Neural cell (in vitro differentiated cells): Measurements from ENCODE around the gene DENND2A.

Experiments
- CTCF ChIP-seq: fragments of 450-650 bp; IDR thresholded peaks from 2 replicates; pipeline ENCODE4 v1.5.1; 2014; ENCODE audit warnings: antibody characterized with exemption, mild to moderate bottlenecking, moderate library complexity; ENCODE audit not compliant: poor library complexity, severe bottlenecking
- EP300 ChIP-seq: fragments of 450-650 bp; conservative IDR thresholded peaks from 2 replicates; pipeline ENCODE4 v1.6.1; 2014; ENCODE audit warnings: antibody characterized with exemption, mild to moderate bottlenecking, moderate library complexity; ENCODE audit not compliant: poor library complexity, severe bottlenecking
- EZH2 ChIP-seq: fragments of 200-600, 300-800 bp; shearing (Covaris generic), sonication (generic); IDR thresholded peaks from 2 replicates; pipeline ENCODE4 v1.6.1; 2014; ENCODE audit warnings: antibody characterized with exemption, low read length, borderline replicate concordance, mild to moderate bottlenecking; ENCODE audit not compliant: insufficient read depth, poor library complexity, severe bottlenecking
- MXI1 ChIP-seq: fragments of 450-650 bp; conservative IDR thresholded peaks from 2 replicates; pipeline ENCODE4 v1.6.1; 2014; ENCODE audit warnings: antibody characterized with exemption, mild to moderate bottlenecking; ENCODE audit not compliant: poor library complexity, severe bottlenecking
- POLR2AphosphoS5 ChIP-seq: IDR thresholded peaks from 2 replicates; pipeline ENCODE4 v1.6.1; 2012
- REST ChIP-seq: IDR thresholded peaks from 2 replicates; pipeline ENCODE4 v1.6.1; 2012; ENCODE audit warnings: borderline replicate concordance

- TF ChIP-seq POLR2AphosphoS5 (no peak), CTCF (no peak), EZH2 (no peak), MXI1 (no peak), EP300 (no peak), REST (no peak)
Measured at GRCh38 chr7:140577651-140578050, 63.0 kb downstream of the DENND2A start.
